PC-3 (cell line): ENCODE data around the gene PAPSS1. TPM values are rescaled to one million over a fixed set of nuclear protein-coding genes. Genes with fewer than 3 reads are reported as not detected.

Experiments
- ATAC-seq: fragments of 200-7000 bp; cut with Tn5 transposase; 2 replicates; pipeline ENCODE4 v1.9.1; 2020; ENCODE audit warnings: mild to moderate bottlenecking, moderate library complexity
- Bru-seq: library from RNA; stranded (reverse); fragments of 400-500 nt; gene quantifications from one replicate; lab custom pipeline; 2021; lab: Mats Ljungman, UMichigan
- BruChase-seq, 2 experiments: library from RNA; stranded (reverse); fragments of 400-500 nt; gene quantifications; one replicate each; lab custom pipeline; 2021; lab: Mats Ljungman, UMichigan
- BruUV-seq: library from RNA; stranded (reverse); fragments of 400-500 nt; replicated peaks from 2 replicates; lab custom pipeline; 2021; lab: Mats Ljungman, UMichigan
- CTCF ChIA-PET: fragments of 300-600 bp; sonication (Branson Sonifier 250); formaldehyde crosslinking; loops from one replicate; lab custom pipeline; 2022; ENCODE audit warnings: antibody characterized with exemption; lab: Charles Lee
- POLR2A ChIA-PET: fragments of 300-600 bp; sonication (Branson Sonifier 250); formaldehyde crosslinking; loops from one replicate; lab custom pipeline; 2022; ENCODE audit warnings: antibody characterized with exemption; ENCODE audit not compliant: unreplicated experiment; lab: Charles Lee
- DNase-seq: peaks from one replicate; pipeline ENCODE4 v3.0.0-alpha.2; 2015
- H2AFZ ChIP-seq: fragments of 300-600 bp; sonication (generic); 2 replicates; pipeline ENCODE4 v1.6.0; 2016; ENCODE audit warnings: antibody characterized with exemption, low read length
- H3F3A ChIP-seq: fragments of 300-600 bp; sonication (generic); one replicate; pipeline ENCODE4 v1.6.0; 2017; ENCODE audit warnings: antibody characterized with exemption, low read length, control low read depth, mild to moderate bottlenecking; ENCODE audit not compliant: unreplicated experiment
- H3K27ac ChIP-seq: fragments of 300-600 bp; sonication (generic); 2 replicates; pipeline ENCODE4 v1.5.1; 2016; ENCODE audit warnings: mild to moderate bottlenecking, low read length
- H3K27me3 ChIP-seq: fragments of 300-600 bp; sonication (generic); 2 replicates; pipeline ENCODE4 v1.6.1; 2016; ENCODE audit warnings: low read length, mixed read lengths
- H3K36me3 ChIP-seq: fragments of 300-600 bp; sonication (generic); 2 replicates; pipeline ENCODE4 v1.6.1; 2016; ENCODE audit warnings: low read depth, mixed run types, low read length, mixed read lengths
- H3K4me1 ChIP-seq: fragments of 300-600 bp; sonication (generic); 2 replicates; pipeline ENCODE4 v1.5.1; 2016; ENCODE audit warnings: low read length; ENCODE audit not compliant: insufficient read depth
- H3K4me2 ChIP-seq: fragments of 300-600 bp; sonication (generic); 2 replicates; pipeline ENCODE4 v1.6.0; 2016; ENCODE audit warnings: low read length
- H3K4me3 ChIP-seq: fragments of 300-600 bp; sonication (generic); 2 replicates; pipeline ENCODE4 v1.5.1; 2016; ENCODE audit warnings: mild to moderate bottlenecking, low read length, mixed read lengths
- H3K79me2 ChIP-seq: fragments of 300-600 bp; sonication (generic); 2 replicates; pipeline ENCODE4 v1.6.1; 2017; ENCODE audit warnings: low read length, mixed read lengths
- H3K9ac ChIP-seq: fragments of 300-600 bp; sonication (generic); 2 replicates; pipeline ENCODE4 v1.6.0; 2016; ENCODE audit warnings: mild to moderate bottlenecking, low read length
- H3K9me2 ChIP-seq: fragments of 300-600 bp; sonication (generic); replicated peaks from 2 replicates; pipeline ENCODE4 v1.6.1; 2016; ENCODE audit warnings: mixed run types, low read length, mixed read lengths
- H3K9me3 ChIP-seq: fragments of 300-600 bp; sonication (generic); 2 replicates; pipeline ENCODE4 v1.6.1; 2016; ENCODE audit warnings: low read length, mixed read lengths
- H4K20me1 ChIP-seq: fragments of 300-600 bp; sonication (generic); 2 replicates; pipeline ENCODE4 v1.6.1; 2016; ENCODE audit warnings: low read length, mixed read lengths
- CTCF ChIP-seq: fragments of 300-600 bp; sonication (generic); conservative IDR thresholded peaks from 2 replicates; pipeline ENCODE4 v1.5.1; 2017; ENCODE audit warnings: antibody characterized with exemption, low read depth, mild to moderate bottlenecking, low read length
- EZH2 ChIP-seq: fragments of 300-600 bp; sonication (generic); IDR thresholded peaks from one replicate; pipeline ENCODE4 v1.6.1; 2017; ENCODE audit warnings: antibody characterized with exemption, mild to moderate bottlenecking, low read length; ENCODE audit not compliant: unreplicated experiment
- EZH2phosphoT487 ChIP-seq: fragments of 300-600 bp; sonication (generic); IDR thresholded peaks from 2 replicates; pipeline ENCODE4 v1.6.1; 2018; ENCODE audit warnings: mild to moderate bottlenecking, antibody characterized with exemption, low read length, borderline replicate concordance
- intact Hi-C: fragments of 100-400 bp; cut with micrococcal nuclease; formaldehyde crosslinking; loops from 2 replicates; pipeline ENCODE4 v1.9.0; 2023
- long read RNA-seq: library from polyadenylated mRNA; unstranded; transcript quantifications from one replicate; pipeline ENCODE4 v2.0.0, GENCODE V29; 2021; ENCODE audit not compliant: unreplicated experiment
- total RNA-seq: library from RNA; depleted of rRNA; stranded (reverse); fragments of >200 nt; gene quantifications from 2 replicates; pipeline ENCODE4 v1.2.3, GENCODE V29; 2014; rRNA removed

The PAPSS1 gene
- 24.5 and 28.0 TPM in 2 replicates for total RNA-seq
- percentile 74 among the genes with signal in this experiment for Bru-seq, nascent RNA
- BruChase-seq, experiment 1, labeled RNA remaining after a 6-hour chase = percentile 64 among the genes with signal in this experiment
- BruChase-seq, experiment 2, labeled RNA remaining after a 2-hour chase = percentile 71 among the genes with signal in this experiment
- long read RNA-seq, transcript PAPSS1-201 (12 exons, 2,731 nt) = major isoform, 77 of 115 reads
- long read RNA-seq, partial matches to known transcripts = 17 of 115 reads
- long read RNA-seq, other reads (novel, unspliced or antisense) = 21 of 115 reads

DNA sequence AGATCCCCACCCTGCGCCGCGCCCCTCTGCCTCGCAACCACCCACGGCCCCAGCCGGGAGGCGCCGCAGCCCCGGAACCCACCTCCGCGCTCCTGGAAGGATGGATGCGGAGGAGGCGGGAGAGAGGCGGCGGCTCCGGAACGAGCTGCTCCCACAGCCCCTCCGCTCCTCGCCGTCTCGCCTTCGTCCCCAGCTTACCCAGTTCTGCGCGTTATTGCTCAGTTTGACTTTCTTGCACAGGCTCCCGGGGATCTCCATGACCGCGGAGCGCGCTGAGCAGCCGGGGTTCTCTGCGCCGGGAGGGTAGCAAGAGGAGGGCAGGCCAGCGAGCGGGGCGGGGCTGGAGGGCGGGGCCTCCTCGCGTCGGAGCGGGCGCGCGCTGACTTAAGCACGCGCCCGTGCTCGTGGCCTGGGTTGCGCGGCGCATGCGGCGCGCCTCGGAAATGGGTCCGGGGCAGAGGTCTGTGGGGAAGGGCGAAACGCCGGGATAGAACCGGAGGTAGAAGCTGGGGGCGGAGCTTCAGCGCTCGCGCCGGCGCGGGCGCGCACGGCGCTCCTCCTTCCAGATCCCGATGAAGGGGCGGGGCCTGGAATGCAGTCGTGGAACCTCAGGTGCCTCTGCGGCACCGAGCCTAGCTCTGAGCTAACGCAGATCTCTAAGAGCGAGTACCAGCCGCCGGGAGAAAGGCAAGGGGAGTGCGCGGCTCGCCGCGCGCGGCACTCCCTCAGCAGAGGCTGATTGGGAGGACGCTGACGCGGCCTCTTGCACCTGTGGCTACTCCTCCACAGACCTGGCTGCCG, at the start of gene PAPSS1:
TSS of gene PAPSS1 (minus strand) at position 313 of the 801 bp plus-strand sequence. CDS start at position 258, 55 bp downstream.
- H3K9me2 ChIP-seq = no peaks in the 10 kb centered on the region
- 0 out of 2 replicates have a peak, but pooled peaks cover 3% of the 10 kb centered on the region for H3K36me3 ChIP-seq
- H3K9me3 ChIP-seq = no peaks in the 10 kb centered on the region
- ChIA-PET POLR2A (interaction anchor here (0.6 to 0.9 kb wide), 8 partner anchors 12 to 1375 kb away, joined by 3 to 13 read pairs (median 4); partner anchors contain the start of gene SGMS2), CTCF (interaction anchor here (0.5 kb wide), 1 partner anchor 134 kb away, joined by 3 read pairs; no protein-coding TSS in a partner anchor)
- ATAC-seq = peak; percentile 90
- H3K4me1 ChIP-seq = peaks cover 24% of the 10 kb centered on the region
- H4K20me1 ChIP-seq = 0 out of 2 replicates have a peak, but pooled peaks cover 4% of the 10 kb centered on the region
- H3K9ac ChIP-seq = peak within 1 kb of the TSS; percentile 83
- peak within 1 kb of the TSS; percentile 82 for H3K27ac ChIP-seq
- peaks cover 46% of the 10 kb centered on the region for H3K79me2 ChIP-seq
- no peaks in the 10 kb centered on the region for H3K27me3 ChIP-seq
- DNase-seq = peak; percentile 96
- no peaks in the 10 kb centered on the region for H3F3A ChIP-seq
- peak within 1 kb of the TSS; percentile 93 for H3K4me3 ChIP-seq
- intact Hi-C loops = loop anchor here (1.0 to 5.0 kb wide), 3 partner anchors 48 to 270 kb away; no protein-coding TSS in a partner anchor
- no TSS peak for BruUV-seq
- peak within 1 kb of the TSS; percentile 89 for H3K4me2 ChIP-seq
- H2AFZ ChIP-seq = peak within 1 kb of the TSS; percentile 82
- no peak for TF ChIP-seq EZH2phosphoT487
- no peak for TF ChIP-seq CTCF
- TF ChIP-seq EZH2 = no peak

- CTCF ChIA-PET = no interaction called here
- Histone ChIP-seq H3K36me3 (no peaks in the 10 kb centered on the region), H4K20me1 (no peaks in the 10 kb centered on the region), H2AFZ (no peak overlapping the region), H3K27me3 (no peaks in the 10 kb centered on the region), H3F3A (no peaks in the 10 kb centered on the region), H3K79me2 (no peaks in the 10 kb centered on the region), H3K9ac (no peak overlapping the region), H3K9me3 (no peaks in the 10 kb centered on the region), H3K4me3 (no peak overlapping the region), H3K4me1 (no peaks in the 10 kb centered on the region), H3K27ac (no peak overlapping the region), H3K9me2 (no peaks in the 10 kb centered on the region), H3K4me2 (no peak overlapping the region)
- peak; percentile 47 for DNase-seq
- intact Hi-C loops = no loop called here
- no peak for ATAC-seq
- TF ChIP-seq CTCF = peak; percentile 53
- TF ChIP-seq EZH2 = no peak
- no TSS peak for BruUV-seq
- POLR2A ChIA-PET = no interaction called here
These were observed 40.4 kb upstream of the PAPSS1 start for GRCh38 chr4:107760281-107760947.
